Kasumi-1 (cell line): ENCODE data around the gene MYL9.

ENCODE experiments used
- DNase-seq, 2 experiments: peaks; one replicate each; lab custom pipeline; 2025; lab: John Stamatoyannopoulos, UW

MYL9 gene

GRCh38 chr20:36584018-36584481 is 42.7 kb downstream of the MYL9 start:
- DNase-seq = no peak

DNA sequence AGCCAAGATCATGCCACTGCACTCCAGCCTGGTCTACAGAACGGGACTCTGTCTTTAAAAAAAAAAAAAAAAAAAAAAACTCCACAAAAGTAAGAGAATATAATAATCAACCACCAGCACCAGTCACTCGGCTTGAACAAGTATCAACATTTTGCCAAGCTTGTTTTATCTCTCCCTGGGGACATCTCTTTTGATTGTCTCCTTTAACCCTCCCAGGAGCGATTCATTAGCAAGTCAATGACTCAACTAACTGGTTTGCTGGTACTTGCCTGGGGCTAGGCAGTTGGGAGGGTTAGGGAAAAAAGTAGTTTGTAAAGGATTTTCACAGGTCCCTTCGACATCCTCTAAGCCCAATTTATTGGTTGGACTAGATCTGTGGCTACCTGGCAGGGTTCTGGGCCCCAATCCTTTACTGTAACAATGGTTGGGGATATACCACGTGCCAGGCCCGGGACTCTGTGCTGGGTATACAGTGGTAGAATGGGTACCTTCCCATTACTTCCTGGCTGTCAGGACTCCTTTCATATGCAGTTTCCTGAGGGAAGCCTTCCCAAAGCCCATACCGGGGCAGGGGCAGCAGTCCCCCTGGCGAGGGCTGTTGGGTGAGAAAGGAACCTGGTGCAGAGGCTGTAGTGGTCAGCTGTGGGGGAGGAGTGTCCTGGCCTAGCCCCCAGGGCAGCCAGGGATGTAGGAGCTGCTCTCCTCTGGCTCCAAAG is 44.2 kb downstream of the MYL9 start:
- no peak for DNase-seq

- DNase-seq = no peak
Measured at GRCh38 chr20:36587388-36588070, 46.2 kb downstream of the MYL9 start.

DNA sequence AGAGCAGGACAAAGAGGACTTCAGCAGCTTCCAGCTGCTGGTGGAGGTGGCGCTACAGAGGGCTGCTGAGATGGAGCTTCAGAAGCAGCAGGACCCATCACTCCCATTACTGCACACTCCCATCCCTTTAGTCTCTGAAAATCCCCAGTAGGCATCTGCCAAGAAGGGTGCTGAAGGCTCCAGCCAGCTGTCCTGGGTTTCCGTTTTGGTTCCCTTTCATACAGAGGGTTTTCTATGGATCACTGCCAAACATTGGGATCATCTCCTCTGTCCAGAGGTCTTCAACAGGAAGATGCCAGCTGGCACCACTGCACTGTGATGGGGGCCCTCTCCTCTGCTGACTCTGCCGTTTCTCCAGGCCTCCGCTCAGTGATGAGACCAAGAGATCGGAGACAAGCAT is 50.0 kb downstream of the MYL9 start:
- DNase-seq = no peak

DNA sequence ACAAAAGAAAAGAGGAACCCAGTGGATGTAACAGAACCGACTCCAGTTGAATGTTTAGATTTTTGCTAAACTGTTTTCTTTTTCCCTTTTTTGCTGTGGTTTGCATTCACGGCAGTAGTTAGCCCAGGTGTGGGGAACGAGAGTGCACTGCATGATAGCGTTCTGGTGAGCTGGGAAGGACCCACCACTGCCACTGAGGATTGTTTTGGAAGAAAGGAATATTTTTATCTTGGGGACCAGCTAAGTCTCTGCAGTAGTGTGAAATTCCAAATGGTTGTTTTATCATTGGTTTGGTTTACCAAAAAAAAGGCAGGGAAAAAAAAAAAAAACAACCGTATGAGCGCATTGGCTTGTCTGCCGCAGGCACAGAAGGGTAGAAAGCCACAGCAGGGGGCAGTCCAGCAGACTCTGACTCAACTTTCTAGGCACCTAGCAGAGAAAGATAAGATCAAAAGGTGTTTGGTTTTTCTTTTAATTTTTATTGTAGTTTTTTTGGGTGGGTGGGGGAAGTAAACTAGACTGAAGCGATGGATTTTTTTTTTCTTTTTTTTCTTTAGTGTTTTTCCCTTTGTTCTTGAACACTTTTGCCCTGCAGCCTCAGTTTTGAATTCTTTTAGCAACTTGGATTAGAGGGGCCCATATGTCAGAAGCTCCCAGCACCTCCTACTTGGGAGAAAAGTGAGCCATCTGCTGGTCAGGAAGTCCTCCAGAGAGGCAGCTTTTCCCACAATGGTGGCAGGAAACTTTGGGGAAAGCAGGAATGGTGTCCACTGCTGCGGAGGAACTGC is 50.7 kb downstream of the MYL9 start:
- peak in 1 of 2 experiments; percentile 14 for DNase-seq

GRCh38 chr20:36593347-36593929 is 52.1 kb downstream of the MYL9 start:
- DNase-seq = no peak

- peak; percentile 60 to 81 for DNase-seq
Measured at GRCh38 chr20:36599912-36600345, 58.6 kb downstream of the MYL9 start.
